Epithelial cell of prostate (primary cell): ENCODE measurements around the gene HIVEP2.
"Not testable (repeated sequence)": the region's sequence is repeated elsewhere in the genome, so short reads cannot be mapped to it uniquely, and the experiment has no call there.

ENCODE experiments used
- DNase-seq: peaks from one replicate; pipeline ENCODE4 v3.0.0-alpha.2; 2011; ENCODE audit warnings: low read depth, low spot score
- H3K27ac ChIP-seq: fragments of 450-650 bp; 2 replicates; pipeline ENCODE4 v1.5.1; 2017; ENCODE audit warnings: mild to moderate bottlenecking

HIVEP2 gene, protein sequence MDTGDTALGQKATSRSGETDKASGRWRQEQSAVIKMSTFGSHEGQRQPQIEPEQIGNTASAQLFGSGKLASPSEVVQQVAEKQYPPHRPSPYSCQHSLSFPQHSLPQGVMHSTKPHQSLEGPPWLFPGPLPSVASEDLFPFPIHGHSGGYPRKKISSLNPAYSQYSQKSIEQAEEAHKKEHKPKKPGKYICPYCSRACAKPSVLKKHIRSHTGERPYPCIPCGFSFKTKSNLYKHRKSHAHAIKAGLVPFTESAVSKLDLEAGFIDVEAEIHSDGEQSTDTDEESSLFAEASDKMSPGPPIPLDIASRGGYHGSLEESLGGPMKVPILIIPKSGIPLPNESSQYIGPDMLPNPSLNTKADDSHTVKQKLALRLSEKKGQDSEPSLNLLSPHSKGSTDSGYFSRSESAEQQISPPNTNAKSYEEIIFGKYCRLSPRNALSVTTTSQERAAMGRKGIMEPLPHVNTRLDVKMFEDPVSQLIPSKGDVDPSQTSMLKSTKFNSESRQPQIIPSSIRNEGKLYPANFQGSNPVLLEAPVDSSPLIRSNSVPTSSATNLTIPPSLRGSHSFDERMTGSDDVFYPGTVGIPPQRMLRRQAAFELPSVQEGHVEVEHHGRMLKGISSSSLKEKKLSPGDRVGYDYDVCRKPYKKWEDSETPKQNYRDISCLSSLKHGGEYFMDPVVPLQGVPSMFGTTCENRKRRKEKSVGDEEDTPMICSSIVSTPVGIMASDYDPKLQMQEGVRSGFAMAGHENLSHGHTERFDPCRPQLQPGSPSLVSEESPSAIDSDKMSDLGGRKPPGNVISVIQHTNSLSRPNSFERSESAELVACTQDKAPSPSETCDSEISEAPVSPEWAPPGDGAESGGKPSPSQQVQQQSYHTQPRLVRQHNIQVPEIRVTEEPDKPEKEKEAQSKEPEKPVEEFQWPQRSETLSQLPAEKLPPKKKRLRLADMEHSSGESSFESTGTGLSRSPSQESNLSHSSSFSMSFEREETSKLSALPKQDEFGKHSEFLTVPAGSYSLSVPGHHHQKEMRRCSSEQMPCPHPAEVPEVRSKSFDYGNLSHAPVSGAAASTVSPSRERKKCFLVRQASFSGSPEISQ (N-terminal part only)

DNA sequence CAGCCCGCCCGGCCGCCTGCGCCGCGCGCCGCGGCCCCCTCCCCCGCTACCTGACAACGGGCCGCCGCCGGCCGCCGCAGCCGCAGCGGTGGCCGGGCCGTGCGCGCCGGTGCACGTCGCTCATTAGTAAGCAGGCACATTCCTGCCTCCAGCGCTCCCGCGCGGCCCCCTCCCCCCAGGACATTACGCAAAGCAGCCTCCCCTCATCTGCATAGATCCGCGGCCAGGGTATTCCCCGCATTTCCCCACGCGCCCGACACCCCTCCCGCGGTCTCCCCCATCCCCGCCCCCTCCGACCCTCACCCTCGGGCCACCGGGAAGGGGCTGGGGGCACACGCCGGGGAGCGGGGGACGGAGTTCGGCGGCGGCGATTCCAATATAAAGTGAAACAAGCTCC, at the start of gene HIVEP2:
HIVEP2 (minus strand) TSS at position 128 of the 397 bp plus-strand sequence. CDS start 170,438 bp downstream, outside the sequence.
- peak within 1 kb of the TSS; percentile 97 for H3K27ac ChIP-seq
- DNase-seq = peak; percentile 65

- DNase-seq = no peak
- H3K27ac ChIP-seq = no peak overlapping the region
Measured at GRCh38 chr6:142993977-142994376, 49.0 kb upstream of the HIVEP2 start.

DNA sequence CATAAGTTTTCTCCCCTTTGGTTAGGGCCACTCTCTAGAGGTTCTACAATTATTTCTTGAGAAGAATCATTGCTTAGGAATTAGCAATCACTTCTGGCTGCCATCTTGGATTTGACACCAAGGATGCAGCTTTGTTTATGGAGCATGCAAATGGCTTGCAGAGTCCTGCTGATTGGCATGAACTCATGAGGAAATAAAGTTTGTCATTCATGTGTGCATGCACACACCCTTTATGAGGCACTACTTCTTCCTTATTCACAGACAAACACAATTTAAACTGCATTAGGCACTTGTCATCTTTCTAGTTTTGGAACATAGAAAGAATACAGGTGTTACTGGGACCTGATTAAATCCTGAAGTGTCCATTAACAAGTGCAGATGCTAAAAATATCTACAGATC, 42.5 kb upstream of the HIVEP2 start:
- H3K27ac ChIP-seq = no peak overlapping the region
- DNase-seq = peak; percentile 2

- no peak overlapping the region for H3K27ac ChIP-seq
- no peak for DNase-seq
Measured at GRCh38 chr6:142985281-142985680, 40.3 kb upstream of the HIVEP2 start.

DNA sequence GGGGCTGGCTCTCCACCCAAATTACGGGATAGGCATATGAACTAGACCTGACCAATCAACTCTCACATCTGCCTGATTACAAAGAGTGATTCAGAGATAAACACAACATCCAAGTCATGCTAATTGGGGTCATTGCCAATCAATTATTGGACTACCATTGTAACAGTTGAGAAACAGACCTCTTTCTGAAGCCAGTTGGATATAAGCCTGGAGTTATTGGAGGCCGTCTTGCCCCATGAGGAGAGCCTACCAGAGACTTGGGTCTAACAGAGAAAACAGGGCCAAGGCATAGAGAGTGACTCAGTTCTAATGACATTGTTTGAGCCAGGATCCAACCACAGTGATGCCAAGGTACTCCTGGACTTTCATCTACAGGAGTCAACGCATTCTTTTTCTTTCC, 39.4 kb upstream of the HIVEP2 start:
- no peak for DNase-seq
- H3K27ac ChIP-seq = no peak overlapping the region

- H3K27ac ChIP-seq = no peak overlapping the region
- DNase-seq = no peak
Measured at GRCh38 chr6:142975365-142975764, 30.4 kb upstream of the HIVEP2 start.

DNA sequence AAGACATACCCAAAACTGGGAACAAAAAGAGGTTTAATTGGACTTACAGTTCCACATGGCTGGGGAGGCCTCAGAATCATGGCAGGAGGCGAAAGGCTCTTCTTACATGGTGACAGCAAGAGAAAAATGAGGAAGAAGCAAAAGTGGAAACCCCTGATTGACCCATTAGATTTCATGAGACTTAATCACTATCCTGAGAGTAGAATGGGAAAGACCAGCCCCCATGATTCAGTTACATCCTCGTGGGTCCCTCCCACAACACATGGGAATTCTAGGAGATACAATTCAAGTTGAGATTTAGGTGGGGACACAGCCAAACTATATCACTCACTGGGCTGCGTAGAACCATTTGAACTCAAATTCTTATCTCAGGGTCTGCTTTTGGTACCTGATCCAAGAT, 26.0 kb upstream of the HIVEP2 start:
- not testable (repeated sequence) for H3K27ac ChIP-seq, DNase-seq

DNA sequence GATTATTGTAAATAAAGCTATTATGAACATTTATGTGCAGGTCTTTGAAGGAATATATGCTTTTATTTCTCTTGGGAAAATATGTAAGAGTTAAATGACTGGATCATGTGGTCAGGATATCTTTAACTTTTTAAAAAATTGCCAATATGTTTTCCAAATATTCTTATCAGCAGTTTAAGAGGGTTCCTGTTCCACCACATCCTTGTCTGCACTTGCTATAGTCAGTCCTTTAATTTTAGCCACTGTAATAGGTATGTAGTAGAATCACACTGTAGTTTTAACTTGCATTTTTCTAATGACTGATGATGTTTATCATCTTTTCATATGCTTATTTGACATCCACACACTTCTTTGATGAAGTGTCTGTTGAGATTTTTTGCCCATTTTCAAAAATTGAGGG, 23.6 kb upstream of the HIVEP2 start:
- no peak for DNase-seq
- H3K27ac ChIP-seq = no peak overlapping the region

- no peak for DNase-seq
- H3K27ac ChIP-seq = no peak overlapping the region
Measured at GRCh38 chr6:142966294-142966693, 21.3 kb upstream of the HIVEP2 start.

DNA sequence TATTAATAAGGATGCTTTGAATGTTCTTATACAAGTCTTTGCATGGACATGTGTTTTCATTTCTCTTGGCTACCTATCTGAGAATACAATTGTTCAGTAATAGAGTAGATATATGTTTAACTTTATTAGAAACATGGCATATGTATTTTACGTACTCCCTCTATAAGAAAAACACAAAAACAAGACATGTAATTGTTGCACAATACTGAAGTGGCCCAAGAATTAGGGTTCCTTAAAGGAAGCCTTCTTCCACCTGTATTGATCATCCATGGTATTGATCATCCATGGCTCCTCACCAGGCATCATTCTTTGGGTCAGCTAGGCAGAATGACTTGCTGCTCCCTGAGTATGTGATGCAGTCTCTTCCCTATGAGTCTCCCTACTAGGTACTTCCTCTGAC, 20.2 kb upstream of the HIVEP2 start:
- H3K27ac ChIP-seq = no peak overlapping the region
- no peak for DNase-seq

DNA sequence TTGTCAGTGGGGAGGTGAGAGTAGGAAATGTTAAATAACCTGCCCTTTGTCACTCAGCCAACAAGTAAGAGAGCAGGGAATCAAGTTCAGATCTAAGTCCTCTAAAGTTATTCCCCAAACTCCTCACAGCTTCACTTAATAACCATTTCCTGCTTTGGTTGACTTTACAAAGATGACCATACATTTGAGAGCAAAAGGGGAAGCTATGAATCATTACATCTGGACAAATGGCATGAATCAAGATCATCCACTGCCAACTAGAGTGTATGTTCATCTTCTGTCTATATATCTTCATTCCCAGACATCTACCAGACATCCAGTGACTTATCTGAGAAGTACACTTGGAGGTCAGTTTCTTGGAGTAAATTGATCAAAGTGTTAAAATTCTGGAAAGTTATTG, 15.1 kb upstream of the HIVEP2 start:
- no peak overlapping the region for H3K27ac ChIP-seq
- no peak for DNase-seq

DNA sequence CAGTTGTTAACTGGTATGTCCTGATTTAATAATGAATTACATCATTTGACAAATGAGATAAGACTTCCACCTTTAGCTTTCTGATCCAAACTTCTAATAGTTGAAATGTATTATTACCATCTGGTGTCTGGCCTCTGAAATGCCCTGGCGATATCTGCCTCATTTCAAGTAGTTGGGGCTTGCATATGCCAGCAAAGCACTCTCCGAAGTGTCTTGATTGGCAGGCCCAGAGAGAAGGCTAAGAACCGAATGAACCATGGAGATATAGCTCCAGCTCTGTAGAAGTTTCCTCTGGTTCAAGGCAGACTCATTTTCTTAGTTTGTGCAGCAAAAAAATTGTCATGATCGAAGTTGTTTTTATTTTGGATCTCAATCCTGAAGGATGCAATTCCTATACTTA, 13.4 kb upstream of the HIVEP2 start:
- no peak for DNase-seq
- no peak overlapping the region for H3K27ac ChIP-seq

DNA sequence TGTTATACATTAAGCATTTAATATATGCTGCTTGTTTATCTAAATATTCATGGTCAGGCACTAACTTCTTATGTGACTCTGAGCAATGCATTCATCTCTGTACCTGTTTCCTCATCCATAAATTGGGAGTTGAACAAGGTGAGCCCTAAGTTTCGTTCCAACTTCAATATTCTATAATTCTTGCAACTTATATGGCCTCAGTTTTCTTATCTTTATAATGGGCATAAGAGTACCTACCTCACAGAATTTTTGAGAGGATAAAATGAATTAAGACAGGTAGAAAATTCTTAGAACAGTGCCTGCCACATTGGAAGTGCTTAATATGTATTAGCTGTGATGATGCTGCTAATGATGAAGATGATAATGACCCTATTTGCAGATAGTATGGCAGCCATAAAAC, 11.8 kb upstream of the HIVEP2 start:
- no peak overlapping the region for H3K27ac ChIP-seq
- no peak for DNase-seq

DNA sequence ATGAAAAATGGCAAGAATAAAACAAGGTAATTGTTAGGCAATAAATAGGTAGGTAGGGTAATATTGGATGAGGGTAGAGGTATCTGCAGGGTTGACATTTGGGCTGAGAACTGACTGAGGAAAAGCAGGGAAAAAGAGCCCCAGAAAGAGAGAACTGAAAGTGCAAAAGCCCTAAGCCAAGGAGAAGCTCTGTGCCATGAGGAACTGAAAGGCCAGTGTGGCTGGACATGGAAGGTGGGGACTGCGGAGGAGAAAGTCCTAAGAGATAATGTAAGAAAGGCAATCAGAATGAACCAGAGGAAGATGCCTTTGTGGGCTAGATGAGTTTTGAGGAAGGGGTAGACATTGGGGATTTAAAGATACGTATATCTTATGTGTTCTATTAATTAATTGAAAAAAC, 9.9 kb upstream of the HIVEP2 start:
- no peak for DNase-seq
- no peak overlapping the region for H3K27ac ChIP-seq

- H3K27ac ChIP-seq = no peak overlapping the region
- DNase-seq = no peak
Measured at GRCh38 chr6:142953373-142954273, 8.6 kb upstream of the HIVEP2 start.

DNA sequence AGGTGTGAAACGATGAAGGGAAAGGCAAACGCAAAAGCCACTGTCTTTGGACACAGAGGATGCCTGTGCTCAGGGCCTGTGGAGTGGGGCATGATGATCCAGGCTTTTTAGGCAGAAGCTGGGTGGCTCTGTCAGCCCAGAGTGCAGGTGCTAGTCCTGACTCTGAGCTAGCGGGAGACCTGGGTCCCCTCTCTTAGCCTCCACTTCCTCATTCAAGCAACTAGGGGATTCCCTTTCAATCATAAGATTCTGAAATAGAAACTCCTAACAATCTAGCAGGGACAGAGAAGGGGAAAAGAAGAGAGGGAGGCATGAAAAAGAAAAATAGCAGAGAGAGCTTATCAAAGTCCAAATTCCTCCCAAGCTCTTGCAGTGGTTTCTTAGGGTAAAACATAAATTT, 7.6 kb upstream of the HIVEP2 start:
- no peak overlapping the region for H3K27ac ChIP-seq
- no peak for DNase-seq

DNA sequence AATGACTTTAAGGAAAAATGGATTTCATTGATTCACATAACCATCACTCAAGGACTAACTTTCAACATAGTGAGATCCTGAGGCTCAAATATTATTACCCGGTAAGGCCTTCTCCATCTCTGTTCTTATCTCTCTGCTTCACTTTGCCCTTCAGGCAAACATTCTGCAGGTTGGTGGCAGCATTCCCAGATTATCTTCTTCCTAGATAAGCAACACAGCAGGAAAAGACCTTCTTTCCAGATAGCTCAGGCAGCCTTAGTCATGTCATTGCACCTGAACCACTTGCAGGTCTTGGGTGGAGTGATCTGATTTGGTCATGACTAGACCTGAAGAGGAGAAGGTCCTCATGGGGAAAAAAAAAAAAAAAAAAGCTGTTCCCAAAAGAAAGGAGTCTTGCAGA, 5.3 kb upstream of the HIVEP2 start:
- DNase-seq = no peak
- H3K27ac ChIP-seq = no peak overlapping the region

- peak overlapping the region; percentile 97 for H3K27ac ChIP-seq
Measured at GRCh38 chr6:142947714-142948480, 2.9 kb upstream of the HIVEP2 start.

More at GRCh38 chr6:142947714-142948480, 2.9 kb upstream of the HIVEP2 start:
- no peak for DNase-seq
